Chondrocyte (in vitro differentiated cells): ENCODE data around the gene MYOG. TPM values are rescaled to one million over a fixed set of nuclear protein-coding genes. Genes with fewer than 3 reads are reported as not detected.
A peak's percentile ranks its signal among the peaks of the same experiment; 100 is the strongest.

Source experiments
- DNase-seq: peaks from one replicate; pipeline ENCODE4 v3.0.0; 2021; ENCODE audit warnings: mixed read lengths, low spot score
- H3K27ac Mint-ChIP-seq: one replicate; pipeline ENCODE4 v1.8.0; 2021; ENCODE audit warnings: mild to moderate bottlenecking, moderate library complexity, mixed read lengths; ENCODE audit not compliant: unreplicated experiment
- H3K27me3 Mint-ChIP-seq: 2 replicates; pipeline ENCODE4 v1.8.0; 2021; ENCODE audit warnings: low read depth, mixed read lengths
- H3K36me3 Mint-ChIP-seq: 2 replicates; pipeline ENCODE4 v1.8.0; 2021; ENCODE audit warnings: low read depth, mixed read lengths
- H3K4me1 Mint-ChIP-seq: 2 replicates; pipeline ENCODE4 v1.8.0; 2021; ENCODE audit warnings: low read depth, mild to moderate bottlenecking, mixed read lengths
- H3K4me3 Mint-ChIP-seq: one replicate; pipeline ENCODE4 v1.8.0; 2021; ENCODE audit warnings: mild to moderate bottlenecking, moderate library complexity, mixed read lengths; ENCODE audit not compliant: unreplicated experiment
- H3K9me3 Mint-ChIP-seq: 2 replicates; pipeline ENCODE4 v1.8.0; 2021; ENCODE audit warnings: low read depth, mixed read lengths
- total RNA-seq: library from RNA; stranded (reverse); gene quantifications from 3 replicates; pipeline ENCODE4 v1.2.1, GENCODE V29; 2021
- TF ChIP-seq, protein P1 (sequence below): fragments of 200-600 bp; sonication (generic); IDR thresholded peaks from 2 replicates; pipeline ENCODE4 v1.5.0; 2021; ENCODE audit warnings: antibody characterized with exemption, mild to moderate bottlenecking, moderate library complexity

Gene MYOG
- total RNA-seq, 1 donor from 2014 or later, result not detected

DNA sequence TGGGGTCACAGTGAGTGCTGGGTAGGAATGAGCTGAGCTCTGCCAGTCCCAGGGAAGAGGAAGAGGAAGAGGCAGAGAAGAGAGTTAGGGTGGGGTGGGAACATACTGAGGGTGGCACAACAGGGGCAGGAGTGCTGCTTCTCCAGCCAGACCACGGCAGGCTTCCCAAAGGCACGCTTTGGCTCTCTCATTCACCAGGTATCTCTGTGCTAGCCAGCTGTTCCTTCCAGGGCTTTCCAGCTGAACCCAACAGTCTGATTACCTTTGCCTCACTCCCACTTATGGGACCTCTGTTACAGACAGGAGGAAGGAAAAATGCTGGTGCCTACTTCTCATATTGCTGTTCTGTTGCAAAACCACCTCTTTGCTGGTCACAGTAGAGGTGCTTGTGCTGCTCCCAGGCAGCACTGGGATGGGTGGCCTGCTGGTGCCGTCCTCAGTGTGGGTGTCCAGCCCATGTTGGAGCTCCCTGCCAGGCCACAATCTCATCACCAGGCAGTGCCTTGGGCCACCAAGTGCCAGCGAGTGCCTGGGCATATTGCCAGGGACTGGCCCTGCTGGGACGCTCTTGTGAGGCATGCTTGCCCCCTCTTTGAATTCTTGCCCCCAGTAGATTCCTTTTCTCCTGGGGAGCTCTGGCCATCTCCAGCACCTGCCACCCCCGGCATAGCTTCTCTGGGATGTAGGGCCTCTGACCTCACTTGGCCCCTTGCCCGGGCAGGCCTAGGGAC lies 43.9 kb upstream of the MYOG start:
- Mint-ChIP-seq H3K4me1 (peaks cover 26% of the 10 kb centered on the region), H3K27me3 (peaks cover 6% of the 10 kb centered on the region)

DNA sequence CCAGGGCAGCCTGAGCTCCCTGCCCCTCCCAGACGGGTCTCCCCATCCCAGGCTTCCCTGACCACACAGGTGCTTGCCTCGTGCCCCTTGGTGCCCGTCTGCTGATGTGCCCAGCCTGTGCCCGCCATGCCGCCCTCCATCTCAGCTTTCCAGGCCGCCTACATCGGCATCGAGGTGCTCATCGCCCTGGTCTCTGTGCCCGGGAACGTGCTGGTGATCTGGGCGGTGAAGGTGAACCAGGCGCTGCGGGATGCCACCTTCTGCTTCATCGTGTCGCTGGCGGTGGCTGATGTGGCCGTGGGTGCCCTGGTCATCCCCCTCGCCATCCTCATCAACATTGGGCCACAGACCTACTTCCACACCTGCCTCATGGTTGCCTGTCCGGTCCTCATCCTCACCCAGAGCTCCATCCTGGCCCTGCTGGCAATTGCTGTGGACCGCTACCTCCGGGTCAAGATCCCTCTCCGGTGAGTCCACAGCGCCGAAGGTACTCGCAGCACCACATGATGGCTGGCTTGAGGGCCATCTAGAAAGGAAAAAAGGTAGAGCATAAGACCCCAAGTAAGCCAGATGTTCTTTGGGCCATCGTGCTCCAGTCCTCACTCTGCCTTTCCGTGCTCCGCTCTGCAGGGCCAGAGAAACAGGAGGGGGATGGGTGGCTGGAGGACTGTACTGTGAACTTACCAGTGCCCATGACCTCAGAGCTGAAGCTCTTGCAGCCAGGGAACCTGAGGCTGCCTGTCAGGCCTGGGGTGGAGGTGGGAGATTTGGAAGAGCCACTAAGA lies 43.1 kb upstream of the MYOG start:
- peaks cover 12% of the 10 kb centered on the region for H3K27me3 Mint-ChIP-seq
- H3K4me1 Mint-ChIP-seq, result peaks cover 26% of the 10 kb centered on the region
- no peak overlapping the region for H3K27ac Mint-ChIP-seq
- H3K36me3 Mint-ChIP-seq, result no peaks in the 10 kb centered on the region
- no peaks in the 10 kb centered on the region for H3K9me3 Mint-ChIP-seq
- TF ChIP-seq, protein P1, sequence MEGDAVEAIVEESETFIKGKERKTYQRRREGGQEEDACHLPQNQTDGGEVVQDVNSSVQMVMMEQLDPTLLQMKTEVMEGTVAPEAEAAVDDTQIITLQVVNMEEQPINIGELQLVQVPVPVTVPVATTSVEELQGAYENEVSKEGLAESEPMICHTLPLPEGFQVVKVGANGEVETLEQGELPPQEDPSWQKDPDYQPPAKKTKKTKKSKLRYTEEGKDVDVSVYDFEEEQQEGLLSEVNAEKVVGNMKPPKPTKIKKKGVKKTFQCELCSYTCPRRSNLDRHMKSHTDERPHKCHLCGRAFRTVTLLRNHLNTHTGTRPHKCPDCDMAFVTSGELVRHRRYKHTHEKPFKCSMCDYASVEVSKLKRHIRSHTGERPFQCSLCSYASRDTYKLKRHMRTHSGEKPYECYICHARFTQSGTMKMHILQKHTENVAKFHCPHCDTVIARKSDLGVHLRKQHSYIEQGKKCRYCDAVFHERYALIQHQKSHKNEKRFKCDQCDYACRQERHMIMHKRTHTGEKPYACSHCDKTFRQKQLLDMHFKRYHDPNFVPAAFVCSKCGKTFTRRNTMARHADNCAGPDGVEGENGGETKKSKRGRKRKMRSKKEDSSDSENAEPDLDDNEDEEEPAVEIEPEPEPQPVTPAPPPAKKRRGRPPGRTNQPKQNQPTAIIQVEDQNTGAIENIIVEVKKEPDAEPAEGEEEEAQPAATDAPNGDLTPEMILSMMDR, result no peak
- peak overlapping the region; percentile 73 for H3K4me3 Mint-ChIP-seq
- peak; percentile 90 for DNase-seq

More for the DNA sequence above, 43.9 kb upstream of the MYOG start:
- Mint-ChIP-seq H3K36me3 (no peaks in the 10 kb centered on the region), H3K9me3 (no peaks in the 10 kb centered on the region), H3K27ac (no peak overlapping the region), H3K4me3 (no peak overlapping the region)
- DNase-seq, result peak; percentile 71
- TF ChIP-seq, protein P1, result no peak

DNA sequence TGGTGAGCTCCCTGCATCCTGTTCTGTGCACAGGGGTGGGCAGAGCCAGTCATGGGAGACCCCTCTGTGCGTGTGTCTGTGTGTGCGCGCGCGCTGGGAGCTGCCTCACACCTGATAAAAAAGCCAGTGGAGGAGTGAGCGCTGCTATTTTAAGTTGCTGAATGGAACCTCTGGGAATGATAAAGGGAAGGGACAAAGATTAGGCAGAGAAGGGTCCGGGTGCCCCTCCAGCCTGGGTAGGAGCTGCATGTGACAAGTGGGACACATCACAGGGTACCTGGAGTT lies 42.6 kb upstream of the MYOG start:
- TF ChIP-seq, protein P1, result no peak
- H3K27me3 Mint-ChIP-seq, result peaks cover 17% of the 10 kb centered on the region
- H3K36me3 Mint-ChIP-seq, result no peaks in the 10 kb centered on the region
- H3K27ac Mint-ChIP-seq, result no peak overlapping the region
- no peaks in the 10 kb centered on the region for H3K9me3 Mint-ChIP-seq
- H3K4me3 Mint-ChIP-seq, result peak overlapping the region; percentile 73
- peak; percentile 79 for DNase-seq
- H3K4me1 Mint-ChIP-seq, result peaks cover 26% of the 10 kb centered on the region

GRCh38 chr1:203127666-203128430 lies 42.0 kb upstream of the MYOG start, which contains the start of gene ADORA1:
Gene ADORA1 (plus strand): TSS chr1:203127726. CDS start chr1:203128842, 1,116 bp downstream.
- peak within 1 kb of the TSS; percentile 62 for H3K27ac Mint-ChIP-seq
- peaks cover 18% of the 10 kb centered on the region for H3K27me3 Mint-ChIP-seq
- no peaks in the 10 kb centered on the region for H3K36me3 Mint-ChIP-seq
- TF ChIP-seq, protein P1, result peak; percentile 59
- H3K4me3 Mint-ChIP-seq, result peak within 1 kb of the TSS; percentile 73
- H3K4me1 Mint-ChIP-seq, result peaks cover 26% of the 10 kb centered on the region
- peak; percentile 77 for DNase-seq
- no peaks in the 10 kb centered on the region for H3K9me3 Mint-ChIP-seq
